ENCODE results near the gene FUT8.

Gene FUT8

GRCh38 chr14:65790172-65790815 is 377.8 kb downstream of the FUT8 start:
- Mint-ChIP-seq H3K9me3 (no peaks in the 10 kb centered on the region), H3K4me3 (no peak overlapping the region)

GRCh38 chr14:65791191-65791981 is 378.9 kb downstream of the FUT8 start:
- no peaks in the 10 kb centered on the region for H3K9me3 Mint-ChIP-seq
- no peak overlapping the region for H3K4me3 Mint-ChIP-seq
- no peak overlapping the region for H3K27ac Mint-ChIP-seq
- peak; percentile 61 for ATAC-seq
- H3K4me1 Mint-ChIP-seq: no peaks in the 10 kb centered on the region
- DNase-seq: no peak
- H3K27me3 Mint-ChIP-seq: peaks cover 13% of the 10 kb centered on the region
- H3K36me3 Mint-ChIP-seq (ENCODE audit: low read depth): no peaks in the 10 kb centered on the region

More at GRCh38 chr14:65790172-65790815, 377.8 kb downstream of the FUT8 start:
- Mint-ChIP-seq H3K27me3 (peaks cover 15% of the 10 kb centered on the region), H3K36me3 (ENCODE audit: low read depth) (no peaks in the 10 kb centered on the region), H3K27ac (no peak overlapping the region), H3K4me1 (no peaks in the 10 kb centered on the region)
- ATAC-seq (no peak), DNase-seq (no peak)

GRCh38 chr14:65792208-65792905 is 379.8 kb downstream of the FUT8 start:
- DNase-seq (no peak), ATAC-seq (peak; percentile 13)
- H3K36me3 Mint-ChIP-seq (ENCODE audit: low read depth): no peaks in the 10 kb centered on the region
- no peak overlapping the region for H3K27ac Mint-ChIP-seq
- no peaks in the 10 kb centered on the region for H3K9me3 Mint-ChIP-seq
- H3K4me3 Mint-ChIP-seq: no peak overlapping the region
- no peaks in the 10 kb centered on the region for H3K4me1 Mint-ChIP-seq
- peaks cover 8% of the 10 kb centered on the region for H3K27me3 Mint-ChIP-seq

All from activated naive CD8-positive, alpha-beta T cell treated with anti-CD3 and anti-CD28 coated beads, Interleukin-2, amount 50 U/mL, for 24 hours (primary cell).